GM23338 (cell line): Measurements from ENCODE around the gene FRYL. TPM values are rescaled to one million over a fixed set of nuclear protein-coding genes. Genes with fewer than 3 reads are reported as not detected.

Experiments used
- ATAC-seq: fragments of 200-7000 bp; cut with Tn5 transposase; 3 replicates; pipeline ENCODE4 v1.9.1; 2020
- DNase-seq: peaks from one replicate; pipeline ENCODE4 v3.0.0-alpha.2; 2015; ENCODE audit warnings: low spot score
- H2AFZ ChIP-seq: fragments of 200-600 bp; sonication (generic); 2 replicates; pipeline ENCODE4 v1.8.0; 2016; ENCODE audit warnings: antibody characterized with exemption, mild to moderate bottlenecking, moderate library complexity
- H3F3A ChIP-seq: fragments of 200-600 bp; sonication (generic); replicated peaks from 2 replicates; pipeline ENCODE4 v1.8.0; 2017; ENCODE audit warnings: antibody characterized with exemption, mixed run types, low read depth
- H3K27ac ChIP-seq: fragments of 200-600 bp; sonication (generic); 2 replicates; pipeline ENCODE4 v1.6.1; 2016; ENCODE audit warnings: low read depth
- H3K27me3 ChIP-seq: fragments of 200-600 bp; sonication (generic); 2 replicates; pipeline ENCODE4 v1.8.0; 2016; ENCODE audit warnings: mild to moderate bottlenecking, mixed run types, moderate library complexity; ENCODE audit not compliant: insufficient read depth
- H3K36me3 ChIP-seq: fragments of 200-600 bp; sonication (generic); 2 replicates; pipeline ENCODE4 v1.8.0; 2016; ENCODE audit warnings: mild to moderate bottlenecking; ENCODE audit not compliant: insufficient read depth
- H3K4me1 ChIP-seq: fragments of 200-600 bp; sonication (generic); 2 replicates; pipeline ENCODE4 v1.8.0; 2016; ENCODE audit warnings: mild to moderate bottlenecking, moderate library complexity; ENCODE audit not compliant: insufficient read depth
- H3K4me2 ChIP-seq: fragments of 200-600 bp; sonication (generic); 2 replicates; pipeline ENCODE4 v1.7.1; 2017; ENCODE audit warnings: mixed run types
- H3K4me3 ChIP-seq: fragments of 200-600 bp; sonication (generic); 2 replicates; pipeline ENCODE4 v1.6.1; 2016; ENCODE audit warnings: mixed run types
- H3K79me2 ChIP-seq: fragments of 200-600 bp; sonication (generic); replicated peaks from 2 replicates; pipeline ENCODE4 v1.8.0; 2017; ENCODE audit warnings: mild to moderate bottlenecking; ENCODE audit not compliant: insufficient read depth
- H3K9me2 ChIP-seq: fragments of 200-600 bp; sonication (generic); 2 replicates; pipeline ENCODE4 v1.8.0; 2017; ENCODE audit not compliant: insufficient read depth
- H4K20me1 ChIP-seq: fragments of 200-600 bp; sonication (generic); replicated peaks from 2 replicates; pipeline ENCODE4 v1.8.0; 2017; ENCODE audit warnings: mild to moderate bottlenecking; ENCODE audit not compliant: insufficient read depth
- H3K27ac Mint-ChIP-seq: 2 replicates; pipeline ENCODE4 v1.8.0; 2020; ENCODE audit warnings: inconsistent platforms, mild to moderate bottlenecking, moderate library complexity, mixed read lengths
- H3K27me3 Mint-ChIP-seq: 3 replicates; pipeline ENCODE4 v1.8.0; 2022; ENCODE audit warnings: low read depth, mild to moderate bottlenecking, moderate library complexity, mixed read lengths, inconsistent platforms; ENCODE audit not compliant: insufficient read depth, poor library complexity
- H3K36me3 Mint-ChIP-seq: 3 replicates; pipeline ENCODE4 v1.8.0; 2021; ENCODE audit warnings: low read depth, mild to moderate bottlenecking, inconsistent platforms, moderate library complexity, mixed read lengths
- H3K4me1 Mint-ChIP-seq: 3 replicates; pipeline ENCODE4 v1.8.0; 2020; ENCODE audit warnings: mild to moderate bottlenecking, inconsistent platforms, mixed read lengths
- H3K4me3 Mint-ChIP-seq: 3 replicates; pipeline ENCODE4 v1.8.0; 2021; ENCODE audit warnings: moderate library complexity, mild to moderate bottlenecking, inconsistent platforms, mixed read lengths
- H3K9me3 Mint-ChIP-seq: 3 replicates; pipeline ENCODE4 v1.8.0; 2020; ENCODE audit warnings: moderate library complexity, mild to moderate bottlenecking, inconsistent platforms, mixed read lengths
- CREB1 ChIP-seq: fragments of 250-450 bp; sonication (Bioruptor Pico); IDR thresholded peaks from 2 replicates; pipeline ENCODE4 v1.5.0; 2020; ENCODE audit warnings: low read depth, mild to moderate bottlenecking, moderate library complexity
- CTCF ChIP-seq, 2 experiments: fragments of 200-600 bp in 1 of 2; sonication (generic) in 1 of 2; conservative IDR thresholded peaks; 2 replicates each; pipeline versions ENCODE4 v1.5.1 to v1.6.1; 2016 to 2017; ENCODE audit warnings: antibody characterized with exemption in 2 of 2, low read depth in 2 of 2, mild to moderate bottlenecking in 2 of 2, moderate library complexity in 1 of 2
- ETS1 ChIP-seq: IDR thresholded peaks from 2 replicates; pipeline ENCODE4 v1.6.1; 2016; ENCODE audit warnings: antibody characterized with exemption
- EZH2 ChIP-seq: fragments of 200-600 bp; sonication (generic); IDR thresholded peaks from one replicate; pipeline ENCODE4 v1.8.0; 2017; ENCODE audit warnings: antibody characterized with exemption, mild to moderate bottlenecking, low read depth; ENCODE audit not compliant: unreplicated experiment
- EZH2phosphoT487 ChIP-seq: fragments of 200-600 bp; sonication (generic); IDR thresholded peaks from one replicate; pipeline ENCODE4 v1.8.1; 2018; ENCODE audit warnings: antibody characterized with exemption; ENCODE audit not compliant: unreplicated experiment
- JUNB ChIP-seq: IDR thresholded peaks from one replicate; pipeline ENCODE4 v1.6.1; 2016; ENCODE audit warnings: antibody characterized with exemption; ENCODE audit not compliant: unreplicated experiment
- NANOG ChIP-seq: IDR thresholded peaks from 2 replicates; pipeline ENCODE4 v1.6.1; 2016; ENCODE audit warnings: antibody characterized with exemption, borderline replicate concordance
- POLR2AphosphoS5 ChIP-seq: IDR thresholded peaks from 2 replicates; pipeline ENCODE4 v1.6.1; 2016; ENCODE audit warnings: antibody characterized with exemption, low read depth
- REST ChIP-seq: IDR thresholded peaks from one replicate; pipeline ENCODE4 v1.6.1; 2018; ENCODE audit warnings: antibody characterized with exemption; ENCODE audit not compliant: unreplicated experiment
- STAT1 ChIP-seq: IDR thresholded peaks from one replicate; pipeline ENCODE4 v1.6.1; 2016; ENCODE audit warnings: antibody characterized with exemption; ENCODE audit not compliant: unreplicated experiment
- ZNF114 ChIP-seq: fragments of 250-450 bp; sonication (Bioruptor Pico); IDR thresholded peaks from 2 replicates; pipeline ENCODE4 v1.5.0; 2020; ENCODE audit warnings: mild to moderate bottlenecking, moderate library complexity
- ZNF331 ChIP-seq: fragments of 250-450 bp; sonication (Bioruptor Pico); IDR thresholded peaks from 2 replicates; pipeline ENCODE4 v1.5.0; 2020; ENCODE audit warnings: low read depth, mild to moderate bottlenecking, moderate library complexity
- ZNF462 ChIP-seq: fragments of 250-450 bp; sonication (Bioruptor Pico); IDR thresholded peaks from 2 replicates; pipeline ENCODE4 v1.5.0; 2020; ENCODE audit warnings: mild to moderate bottlenecking, moderate library complexity
- polyA plus RNA-seq: library from polyadenylated mRNA; unstranded; fragments of >200 nt; fragmentation: Nextera tagmentation; extraction: Ambion mirVana; gene quantifications from 2 replicates; pipeline ENCODE4 v1.2.1, GENCODE V29; 2016
- total RNA-seq: library from RNA; depleted of rRNA; stranded (reverse); fragments of >200 nt; shearing (Covaris generic); gene quantifications from 2 replicates; pipeline ENCODE4 v1.2.3, GENCODE V29; 2014

FRYL gene
- total and polyA plus RNA-seq, 2 experiments from 2014 or later, result 30.7 to 53.3 TPM

- H3K36me3 Mint-ChIP-seq, result peaks cover 3% of the 10 kb centered on the region; the same call in 1 of the 3 replicates
- no peaks in the 10 kb centered on the region for H3K9me3 Mint-ChIP-seq
- H4K20me1 ChIP-seq, result no peaks in the 10 kb centered on the region
- peaks cover 18% of the 10 kb centered on the region for H3K4me1 Mint-ChIP-seq
- H3F3A ChIP-seq, result no peaks in the 10 kb centered on the region
- H3K27me3 ChIP-seq, result no peaks in the 10 kb centered on the region
- H3K27ac ChIP-seq, result no peak overlapping the region
- TF ChIP-seq JUNB (no peak), ETS1 (no peak), ZNF462 (CRISPR knock-in tag) (no peak), NANOG (no peak), EZH2phosphoT487 (no peak), ZNF331 (CRISPR knock-in tag) (no peak), ZNF114 (CRISPR knock-in tag) (no peak), REST (no peak), EZH2 (no peak), CREB1 (CRISPR knock-in tag) (no peak), STAT1 (no peak), POLR2AphosphoS5 (no peak), CTCF (conservative IDR thresholded peaks at IDR 0.05; ENCODE audit: low read depth in 2 of 2) (no peak)
- no peaks in the 10 kb centered on the region for H3K36me3 ChIP-seq
- H3K4me3 Mint-ChIP-seq, result no peak overlapping the region
- no peaks in the 10 kb centered on the region for H3K9me2 ChIP-seq
- no peak overlapping the region for H3K4me2 ChIP-seq
- no peaks in the 10 kb centered on the region for H3K27me3 Mint-ChIP-seq
- peaks cover 61% of the 10 kb centered on the region for H3K79me2 ChIP-seq
- no peak for DNase-seq
- no peak for ATAC-seq
- no peak overlapping the region for H3K27ac Mint-ChIP-seq
- peaks cover 10% of the 10 kb centered on the region; the same call in 1 of the 2 replicates for H3K4me1 ChIP-seq
- H2AFZ ChIP-seq, result no peak overlapping the region
- no peak overlapping the region for H3K4me3 ChIP-seq
Measured at GRCh38 chr4:48687313-48688051, 92.6 kb downstream of the FRYL start.
